ENCODE measurements around the gene TMEM52. TPM values are rescaled to one million over a fixed set of nuclear protein-coding genes. Genes with fewer than 3 reads are reported as not detected.

The TMEM52 gene
- total and polyA plus RNA-seq, 2 of the 13 experiments (the other 11 are each of a cell fraction or from before 2014, with no cell fraction given): 13.2 to 18.7 TPM

DNA sequence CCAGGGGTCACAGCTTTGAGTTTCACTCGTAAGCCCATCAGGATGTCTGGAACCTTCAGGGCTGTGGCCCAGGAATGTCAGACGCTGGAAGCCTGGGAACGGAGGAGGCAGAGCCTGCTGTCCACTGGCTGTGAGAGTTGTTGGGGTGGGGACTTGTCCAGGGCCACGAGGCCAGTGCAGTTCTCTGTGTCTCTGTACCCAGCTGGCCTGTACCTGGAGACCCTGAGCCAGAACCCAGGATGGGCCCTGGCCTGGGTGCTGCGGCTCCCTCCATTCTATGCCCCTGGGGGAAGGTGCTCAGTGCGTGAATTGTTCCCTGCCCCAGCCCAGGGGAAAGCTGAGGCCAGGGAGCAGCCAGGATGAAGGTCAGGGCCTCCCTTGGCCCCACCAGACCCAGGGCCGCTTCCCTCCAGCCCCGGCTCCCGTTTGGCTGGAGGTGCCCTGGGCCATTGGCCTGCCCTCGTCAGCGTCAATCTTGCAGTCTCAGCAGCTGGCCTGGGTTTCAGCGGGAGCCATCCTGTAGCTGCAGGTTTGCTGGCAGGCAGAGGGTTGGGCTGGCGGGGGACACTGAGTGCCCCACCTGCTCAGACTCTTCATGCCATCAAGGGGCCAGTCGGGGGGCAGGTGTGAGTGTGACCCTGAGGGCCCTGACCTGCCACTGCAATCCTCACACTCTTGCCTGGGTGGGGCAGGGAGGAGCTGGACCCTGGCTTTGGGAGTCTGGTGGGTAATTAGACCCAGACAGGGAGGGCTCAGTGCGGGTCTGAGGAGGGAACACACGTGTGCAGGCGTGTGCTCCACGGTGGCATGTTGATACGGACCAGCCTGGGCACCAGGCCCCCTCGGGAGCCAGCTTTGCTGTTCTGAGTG is 4.7 kb downstream of the TMEM52 start (continued):
- no peak for TF ChIP-seq RFX3 (CRISPR knock-in tag; IDR thresholded peaks at IDR 0.05)
- TF ChIP-seq, protein P1, sequence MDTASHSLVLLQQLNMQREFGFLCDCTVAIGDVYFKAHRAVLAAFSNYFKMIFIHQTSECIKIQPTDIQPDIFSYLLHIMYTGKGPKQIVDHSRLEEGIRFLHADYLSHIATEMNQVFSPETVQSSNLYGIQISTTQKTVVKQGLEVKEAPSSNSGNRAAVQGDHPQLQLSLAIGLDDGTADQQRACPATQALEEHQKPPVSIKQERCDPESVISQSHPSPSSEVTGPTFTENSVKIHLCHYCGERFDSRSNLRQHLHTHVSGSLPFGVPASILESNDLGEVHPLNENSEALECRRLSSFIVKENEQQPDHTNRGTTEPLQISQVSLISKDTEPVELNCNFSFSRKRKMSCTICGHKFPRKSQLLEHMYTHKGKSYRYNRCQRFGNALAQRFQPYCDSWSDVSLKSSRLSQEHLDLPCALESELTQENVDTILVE (CRISPR knock-in tag; IDR thresholded peaks at IDR 0.05): no peak
- peak; percentile 51; the same call in 1 of the 2 replicates for TF ChIP-seq PITX1 (CRISPR knock-in tag; IDR thresholded peaks at IDR 0.05)
- TF ChIP-seq UBTF (CRISPR knock-in tag; IDR thresholded peaks at IDR 0.05): peak; percentile 73; the same call in 1 of the 2 replicates
- TF ChIP-seq, protein P2, sequence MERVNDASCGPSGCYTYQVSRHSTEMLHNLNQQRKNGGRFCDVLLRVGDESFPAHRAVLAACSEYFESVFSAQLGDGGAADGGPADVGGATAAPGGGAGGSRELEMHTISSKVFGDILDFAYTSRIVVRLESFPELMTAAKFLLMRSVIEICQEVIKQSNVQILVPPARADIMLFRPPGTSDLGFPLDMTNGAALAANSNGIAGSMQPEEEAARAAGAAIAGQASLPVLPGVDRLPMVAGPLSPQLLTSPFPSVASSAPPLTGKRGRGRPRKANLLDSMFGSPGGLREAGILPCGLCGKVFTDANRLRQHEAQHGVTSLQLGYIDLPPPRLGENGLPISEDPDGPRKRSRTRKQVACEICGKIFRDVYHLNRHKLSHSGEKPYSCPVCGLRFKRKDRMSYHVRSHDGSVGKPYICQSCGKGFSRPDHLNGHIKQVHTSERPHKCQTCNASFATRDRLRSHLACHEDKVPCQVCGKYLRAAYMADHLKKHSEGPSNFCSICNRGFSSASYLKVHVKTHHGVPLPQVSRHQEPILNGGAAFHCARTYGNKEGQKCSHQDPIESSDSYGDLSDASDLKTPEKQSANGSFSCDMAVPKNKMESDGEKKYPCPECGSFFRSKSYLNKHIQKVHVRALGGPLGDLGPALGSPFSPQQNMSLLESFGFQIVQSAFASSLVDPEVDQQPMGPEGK (CRISPR knock-in tag; IDR thresholded peaks at IDR 0.05): peak; percentile 59; the same call in 1 of the 2 replicates
- peak; percentile 66 for TF ChIP-seq ZNF280B (CRISPR knock-in tag; IDR thresholded peaks at IDR 0.05; ENCODE audit: borderline replicate concordance)
- TF ChIP-seq REPIN1 (CRISPR knock-in tag; IDR thresholded peaks at IDR 0.05; ENCODE audit: borderline replicate concordance, low read depth): no peak
- no peak for TF ChIP-seq TOE1 (CRISPR knock-in tag; IDR thresholded peaks at IDR 0.05)
- no peak for TF ChIP-seq SOX13 (IDR thresholded peaks at IDR 0.05)
- TF ChIP-seq SOX13 (CRISPR knock-in tag; conservative IDR thresholded peaks at IDR 0.05 in 1 of 2, IDR thresholded peaks at IDR 0.05 in 1 of 2): 0 out of 4 replicates have a peak, but pooled peaks of 1 of the 2 experiments have one; percentile 5
